Transverse colon (tissue), 4 donors: ENCODE data around the gene PRKAR1A.

ENCODE experiments used
- EP300 ChIP-seq: sonication (generic); formaldehyde crosslinking; IDR thresholded peaks from one replicate; pipeline ENCODE4 v1.6.1; 2017; ENCODE audit warnings: antibody characterized with exemption, low read depth
- POLR2A ChIP-seq: fragments of 450-650 bp; IDR thresholded peaks from one replicate; pipeline ENCODE4 v1.6.1; 2016; ENCODE audit warnings: antibody characterized with exemption, mild to moderate bottlenecking, moderate library complexity
- POLR2AphosphoS5 ChIP-seq, 3 donors: sonication (generic); formaldehyde crosslinking; IDR thresholded peaks; one replicate each; pipeline ENCODE4 v1.6.1; 2016; ENCODE audit warnings: antibody characterized with exemption in 3 of 3
- TF ChIP-seq, protein P1 (sequence below), 5 experiments: fragments of 200-600 bp in 3 of 5; fragments of 450-650 bp in 2 of 5; sonication (generic) in 3 of 5; IDR thresholded peaks; 1 replicate in 2 of 5; 2 replicates in 3 of 5; pipeline ENCODE4 v1.5.1; 2016 to 2017; ENCODE audit warnings: antibody characterized with exemption in 5 of 5, inconsistent platforms in 3 of 5, mild to moderate bottlenecking in 2 of 5, moderate library complexity in 1 of 5

DNA sequence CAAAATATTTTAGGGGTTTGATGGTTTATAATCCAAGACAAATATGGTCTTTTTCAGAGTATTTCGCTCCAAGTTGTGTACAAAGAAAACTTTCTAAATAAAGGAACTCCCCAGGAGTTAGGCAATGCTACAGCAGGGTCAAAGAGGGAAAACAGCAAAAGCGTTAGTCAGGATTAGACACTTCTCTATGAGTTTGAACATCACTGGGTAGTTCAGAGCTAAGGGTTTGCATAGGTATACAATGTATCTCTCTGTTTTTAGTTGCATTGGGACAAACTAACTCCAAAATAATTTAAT lies 54.2 kb downstream of the PRKAR1A start:
- TF ChIP-seq POLR2A: no peak
- TF ChIP-seq, protein P1, sequence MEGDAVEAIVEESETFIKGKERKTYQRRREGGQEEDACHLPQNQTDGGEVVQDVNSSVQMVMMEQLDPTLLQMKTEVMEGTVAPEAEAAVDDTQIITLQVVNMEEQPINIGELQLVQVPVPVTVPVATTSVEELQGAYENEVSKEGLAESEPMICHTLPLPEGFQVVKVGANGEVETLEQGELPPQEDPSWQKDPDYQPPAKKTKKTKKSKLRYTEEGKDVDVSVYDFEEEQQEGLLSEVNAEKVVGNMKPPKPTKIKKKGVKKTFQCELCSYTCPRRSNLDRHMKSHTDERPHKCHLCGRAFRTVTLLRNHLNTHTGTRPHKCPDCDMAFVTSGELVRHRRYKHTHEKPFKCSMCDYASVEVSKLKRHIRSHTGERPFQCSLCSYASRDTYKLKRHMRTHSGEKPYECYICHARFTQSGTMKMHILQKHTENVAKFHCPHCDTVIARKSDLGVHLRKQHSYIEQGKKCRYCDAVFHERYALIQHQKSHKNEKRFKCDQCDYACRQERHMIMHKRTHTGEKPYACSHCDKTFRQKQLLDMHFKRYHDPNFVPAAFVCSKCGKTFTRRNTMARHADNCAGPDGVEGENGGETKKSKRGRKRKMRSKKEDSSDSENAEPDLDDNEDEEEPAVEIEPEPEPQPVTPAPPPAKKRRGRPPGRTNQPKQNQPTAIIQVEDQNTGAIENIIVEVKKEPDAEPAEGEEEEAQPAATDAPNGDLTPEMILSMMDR (IDR thresholded peaks at IDR 0.05): no peak
- TF ChIP-seq POLR2AphosphoS5 (IDR thresholded peaks at IDR 0.05): no peak
- TF ChIP-seq EP300: no peak
